Karpas-422 (cell line): Measurements from ENCODE around the gene MAPK12. TPM values are rescaled to one million over a fixed set of nuclear protein-coding genes. Genes with fewer than 3 reads are reported as not detected.

Source experiments
- DNase-seq: peaks from one replicate; pipeline ENCODE4 v3.0.0-alpha.2; 2015
- H2AFZ ChIP-seq: fragments of 200-600 bp; sonication (generic); 2 replicates; pipeline ENCODE4 v1.6.1; 2014; ENCODE audit warnings: antibody characterized with exemption, low read length, mixed read lengths
- H3K27ac ChIP-seq: fragments of 200-600 bp; sonication (generic); 2 replicates; pipeline ENCODE4 v1.5.1; 2014; ENCODE audit warnings: mild to moderate bottlenecking, low read length, moderate library complexity
- H3K27me3 ChIP-seq: fragments of 200-600 bp; sonication (generic); 2 replicates; pipeline ENCODE4 v1.6.1; 2014; ENCODE audit warnings: low read length, mixed read lengths
- H3K36me3 ChIP-seq: fragments of 200-600 bp; sonication (generic); 2 replicates; pipeline ENCODE4 v1.6.1; 2014; ENCODE audit warnings: low read length, mixed read lengths; ENCODE audit not compliant: insufficient read depth
- H3K4me1 ChIP-seq: fragments of 200-600 bp; sonication (generic); 2 replicates; pipeline ENCODE4 v1.6.1; 2014; ENCODE audit warnings: mild to moderate bottlenecking, low read length, mixed read lengths
- H3K4me2 ChIP-seq: fragments of 200-600 bp; sonication (generic); 2 replicates; pipeline ENCODE4 v1.6.1; 2014; ENCODE audit warnings: low read length, low read depth, mild to moderate bottlenecking; ENCODE audit not compliant: poor library complexity, severe bottlenecking
- H3K4me3 ChIP-seq: fragments of 200-600 bp; sonication (generic); 2 replicates; pipeline ENCODE4 v1.5.1; 2014; ENCODE audit warnings: mild to moderate bottlenecking, antibody characterized with exemption, low read length, mixed read lengths
- H3K79me2 ChIP-seq: fragments of 200-600 bp; sonication (generic); 2 replicates; pipeline ENCODE4 v1.6.1; 2014; ENCODE audit warnings: mild to moderate bottlenecking, low read length, mixed read lengths
- H3K9ac ChIP-seq: fragments of 200-600 bp; sonication (generic); 2 replicates; pipeline ENCODE4 v1.6.0; 2014; ENCODE audit warnings: low read length
- H3K9me2 ChIP-seq: fragments of 200-600 bp; sonication (generic), shearing (Covaris generic); replicated peaks from 2 replicates; pipeline ENCODE4 v1.6.0; 2014; ENCODE audit warnings: mild to moderate bottlenecking, low read length, moderate library complexity; ENCODE audit not compliant: insufficient read depth
- H3K9me3 ChIP-seq: fragments of 300-700, 200-600 bp; sonication (generic); 2 replicates; pipeline ENCODE4 v1.6.1; 2014; ENCODE audit warnings: low read length, mixed read lengths
- H4K20me1 ChIP-seq: fragments of 200-600 bp; sonication (generic); 2 replicates; pipeline ENCODE4 v1.6.1; 2014; ENCODE audit warnings: mild to moderate bottlenecking, antibody characterized with exemption, low read length, low read depth; ENCODE audit not compliant: insufficient read depth
- total RNA-seq: library from RNA; depleted of rRNA; stranded (reverse); fragments of >200 nt; shearing (Covaris generic); gene quantifications from 2 replicates; pipeline ENCODE4 v1.2.3, GENCODE V29; 2014; ENCODE audit warnings: low replicate concordance

MAPK12 gene
- total RNA-seq, 1 experiment from 2014 or later = 45.4 TPM

GRCh38 chr22:50306753-50307749 is 45.6 kb upstream of the MAPK12 start, which contains the start of gene PLXNB2:
PLXNB2 (minus strand) TSS chr22:50307646; CDS start chr22:50290584, 17,062 bp downstream.
- H3K9ac ChIP-seq = peak within 1 kb of the TSS; percentile 66
- H3K4me3 ChIP-seq = peak within 1 kb of the TSS; percentile 66
- H3K27ac ChIP-seq = no peak within 1 kb of the TSS
- peak; percentile 89 for DNase-seq
- H4K20me1 ChIP-seq = peaks cover 26% of the 10 kb centered on the region; the same call in 1 of the 2 replicates
- H3K4me1 ChIP-seq = peaks cover 66% of the 10 kb centered on the region
- no peak within 1 kb of the TSS for H2AFZ ChIP-seq
- no peaks in the 10 kb centered on the region for H3K36me3 ChIP-seq
- H3K9me3 ChIP-seq = no peaks in the 10 kb centered on the region
- H3K4me2 ChIP-seq = peak within 1 kb of the TSS; percentile 71
- H3K79me2 ChIP-seq = no peaks in the 10 kb centered on the region
- no peaks in the 10 kb centered on the region for H3K27me3 ChIP-seq
- H3K9me2 ChIP-seq = no peaks in the 10 kb centered on the region

GRCh38 chr22:50305923-50306566 is 44.6 kb upstream of the MAPK12 start:
- Histone ChIP-seq H3K9me2 (no peaks in the 10 kb centered on the region), H3K4me3 (peak overlapping the region; percentile 66; the same call in 1 of the 2 replicates), H3K4me2 (peak overlapping the region; percentile 71), H3K4me1 (peaks cover 75% of the 10 kb centered on the region), H3K9ac (peak overlapping the region; percentile 66), H2AFZ (no peak overlapping the region), H3K27ac (no peak overlapping the region), H3K79me2 (no peaks in the 10 kb centered on the region), H3K9me3 (no peaks in the 10 kb centered on the region), H3K27me3 (no peaks in the 10 kb centered on the region), H3K36me3 (no peaks in the 10 kb centered on the region), H4K20me1 (peaks cover 22% of the 10 kb centered on the region; the same call in 1 of the 2 replicates)
- no peak for DNase-seq

- H3K79me2 ChIP-seq = no peaks in the 10 kb centered on the region
- H3K27ac ChIP-seq = no peak overlapping the region
- peaks cover 76% of the 10 kb centered on the region for H3K4me1 ChIP-seq
Observed at GRCh38 chr22:50305393-50305922, 44.0 kb upstream of the MAPK12 start.

GRCh38 chr22:50304528-50305392 is 43.3 kb upstream of the MAPK12 start:
- no peaks in the 10 kb centered on the region for H3K36me3 ChIP-seq
- no peak overlapping the region for H2AFZ ChIP-seq
- H3K4me3 ChIP-seq = no peak overlapping the region
- peaks cover 22% of the 10 kb centered on the region; the same call in 1 of the 2 replicates for H4K20me1 ChIP-seq
- H3K9ac ChIP-seq = peak overlapping the region; percentile 43
- no peaks in the 10 kb centered on the region for H3K79me2 ChIP-seq
- H3K4me1 ChIP-seq = peaks cover 76% of the 10 kb centered on the region
- no peak overlapping the region for H3K27ac ChIP-seq
- H3K4me2 ChIP-seq = peak overlapping the region; percentile 49
- no peaks in the 10 kb centered on the region for H3K9me2 ChIP-seq
- H3K9me3 ChIP-seq = no peaks in the 10 kb centered on the region
- no peaks in the 10 kb centered on the region for H3K27me3 ChIP-seq
- DNase-seq = no peak

More at GRCh38 chr22:50305393-50305922, 44.0 kb upstream of the MAPK12 start:
- Histone ChIP-seq H2AFZ (no peak overlapping the region), H3K9ac (peak overlapping the region; percentile 43), H3K9me2 (no peaks in the 10 kb centered on the region), H4K20me1 (peaks cover 22% of the 10 kb centered on the region; the same call in 1 of the 2 replicates), H3K9me3 (no peaks in the 10 kb centered on the region), H3K36me3 (no peaks in the 10 kb centered on the region), H3K4me2 (peak overlapping the region; percentile 71), H3K27me3 (no peaks in the 10 kb centered on the region), H3K4me3 (no peak overlapping the region)
- DNase-seq = no peak

- Histone ChIP-seq H4K20me1 (peaks cover 22% of the 10 kb centered on the region; the same call in 1 of the 2 replicates), H3K9me2 (no peaks in the 10 kb centered on the region), H2AFZ (no peak overlapping the region), H3K4me1 (peaks cover 69% of the 10 kb centered on the region), H3K9me3 (no peaks in the 10 kb centered on the region), H3K27ac (no peak overlapping the region), H3K79me2 (no peaks in the 10 kb centered on the region), H3K36me3 (no peaks in the 10 kb centered on the region), H3K4me2 (peak overlapping the region; percentile 49), H3K4me3 (no peak overlapping the region), H3K27me3 (no peaks in the 10 kb centered on the region), H3K9ac (peak overlapping the region; percentile 35)
- peak; percentile 64 for DNase-seq
Observed at GRCh38 chr22:50303848-50304527, 42.5 kb upstream of the MAPK12 start.

GRCh38 chr22:50303515-50303847 is 42.0 kb upstream of the MAPK12 start:
- no peaks in the 10 kb centered on the region for H3K79me2 ChIP-seq
- H3K9me2 ChIP-seq = no peaks in the 10 kb centered on the region
- no peak for DNase-seq
- H3K4me1 ChIP-seq = peaks cover 64% of the 10 kb centered on the region
- no peak overlapping the region for H3K4me3 ChIP-seq
- no peak overlapping the region for H3K27ac ChIP-seq
- no peaks in the 10 kb centered on the region for H3K9me3 ChIP-seq
- no peak overlapping the region for H3K4me2 ChIP-seq
- no peaks in the 10 kb centered on the region for H3K36me3 ChIP-seq
- peaks cover 20% of the 10 kb centered on the region; the same call in 1 of the 2 replicates for H4K20me1 ChIP-seq
- no peak overlapping the region for H2AFZ ChIP-seq
- H3K9ac ChIP-seq = peak overlapping the region; percentile 30; the same call in 1 of the 2 replicates
- H3K27me3 ChIP-seq = no peaks in the 10 kb centered on the region

- Histone ChIP-seq H3K4me1 (peaks cover 56% of the 10 kb centered on the region), H3K9ac (0 out of 2 replicates have a peak overlapping the region, but pooled peaks have one; percentile 24)
Observed at GRCh38 chr22:50302564-50302963, 41.1 kb upstream of the MAPK12 start.

More at GRCh38 chr22:50302564-50302963, 41.1 kb upstream of the MAPK12 start:
- no peak overlapping the region for H3K4me3 ChIP-seq
- no peaks in the 10 kb centered on the region for H3K9me2 ChIP-seq
- H3K27me3 ChIP-seq = no peaks in the 10 kb centered on the region
- H3K27ac ChIP-seq = no peak overlapping the region
- no peak for DNase-seq
- H3K79me2 ChIP-seq = no peaks in the 10 kb centered on the region
- peaks cover 22% of the 10 kb centered on the region; the same call in 1 of the 2 replicates for H4K20me1 ChIP-seq
- H3K36me3 ChIP-seq = no peaks in the 10 kb centered on the region
- no peaks in the 10 kb centered on the region for H3K9me3 ChIP-seq
- H3K4me2 ChIP-seq = no peak overlapping the region
- H2AFZ ChIP-seq = no peak overlapping the region
